Ovary (tissue), 9 donors: ENCODE data around the gene FTL. TPM values are rescaled to one million over a fixed set of nuclear protein-coding genes. Genes with fewer than 3 reads are reported as not detected.

Experiments used
- DNase-seq, 5 donors: peaks; one replicate each; pipeline ENCODE4 v3.0.0-alpha.2; 2019 to 2020
- H3K27ac ChIP-seq, 2 donors: fragments of 200-600 bp; one replicate each; pipeline versions ENCODE4 v1.5.1 to v1.8.0; 2019 to 2022
- H3K27me3 ChIP-seq: fragments of 200-600 bp; one replicate; pipeline ENCODE4 v1.8.0; 2022
- H3K36me3 ChIP-seq: fragments of 200-600 bp; sonication (generic); one replicate; pipeline ENCODE4 v1.5.1; 2019
- H3K4me1 ChIP-seq: one replicate; pipeline ENCODE4 v1.8.1; 2013; ENCODE audit warnings: mild to moderate bottlenecking, moderate library complexity; ENCODE audit not compliant: insufficient read depth
- H3K4me3 ChIP-seq: fragments of 200-600 bp; sonication (generic); one replicate; pipeline ENCODE4 v1.5.1; 2017
- H3K9me3 ChIP-seq, 2 donors: fragments of 200-600 bp in 1 of 2; sonication (generic) in 1 of 2; one replicate each; pipeline versions ENCODE4 v1.5.1 to v1.8.1; 2013 to 2019; ENCODE audit warnings: mild to moderate bottlenecking in 1 of 2, moderate library complexity in 1 of 2
- EP300 ChIP-seq: sonication (generic); formaldehyde crosslinking; IDR thresholded peaks from one replicate; pipeline ENCODE4 v1.6.1; 2017; ENCODE audit warnings: antibody characterized with exemption
- POLR2A ChIP-seq: fragments of 450-650 bp; IDR thresholded peaks from one replicate; pipeline ENCODE4 v1.6.1; 2017; ENCODE audit warnings: antibody characterized with exemption, mild to moderate bottlenecking, moderate library complexity
- WGBS, 3 donors: extraction: QIAGEN DNeasy Blood & Tissue Kit in 1 of 3; methylation state at CpG; one replicate each; pipeline versions ENCODE4 v1.1.5 to v1.1.7; 2013 to 2017; 5-methylcytosine and 5-hydroxymethylcytosine counted together
- intact Hi-C, 4 donors: fragments of 100-400 bp; cut with DNase I; formaldehyde crosslinking; loops; one replicate each; pipeline versions ENCODE4 v1.11.0 to v1.15.1; 2022 to 2023
- polyA plus RNA-seq, 2 donors: library from polyadenylated mRNA; stranded (reverse); fragments of 200-250 nt in 1 of 2; fragments of 350-450 nt in 1 of 2; fragmentation: Illumina TruSeq in 1 of 2; extraction: RNeasy Lipid Tissue Mini Kit (QIAGEN cat#74804) in 1 of 2; gene quantifications; one replicate each; pipeline ENCODE4 v1.2.3, GENCODE V29; 2013 to 2014
- total RNA-seq, 7 donors: library from RNA; depleted of rRNA in 2 of 7; stranded (reverse); fragments of >200 nt in 2 of 7; fragmentation: NEBNext Ultra II Directional in 3 of 7; extraction: Animal tissue kit (Norgen Biotek cat#: 25700) in 3 of 7; gene quantifications; one replicate each; pipeline versions ENCODE4 v1.1.0 to v1.2.4, GENCODE V29; 2016 to 2023
- TF ChIP-seq, protein P1 (sequence below), 3 donors: fragments of 450-650 bp in 2 of 3; fragments of 200-600 bp in 1 of 3; IDR thresholded peaks; one replicate each; pipeline versions ENCODE4 v1.5.1 to v1.8.0; 2016 to 2022; ENCODE audit warnings: antibody characterized with exemption in 3 of 3, mild to moderate bottlenecking in 1 of 3
- donor health status: DM: no; HTN: no; CAD: no; lungs with moderate emphysema.
- donor health status: DM: no; HTN: no; CAD: no.
- donor health status: Bipolar disorder and iron deficiency.
- donor health status: DM: yes; HTN: yes; CAD: no.
- donor health status: DM: no; HTN: no; CAD: no.
- donor health status: DM: yes; HTN: yes; CAD: no.

Gene FTL
- total and polyA plus RNA-seq, 9 donors: 1,608 to 3,617 (median 2,643) TPM

DNA sequence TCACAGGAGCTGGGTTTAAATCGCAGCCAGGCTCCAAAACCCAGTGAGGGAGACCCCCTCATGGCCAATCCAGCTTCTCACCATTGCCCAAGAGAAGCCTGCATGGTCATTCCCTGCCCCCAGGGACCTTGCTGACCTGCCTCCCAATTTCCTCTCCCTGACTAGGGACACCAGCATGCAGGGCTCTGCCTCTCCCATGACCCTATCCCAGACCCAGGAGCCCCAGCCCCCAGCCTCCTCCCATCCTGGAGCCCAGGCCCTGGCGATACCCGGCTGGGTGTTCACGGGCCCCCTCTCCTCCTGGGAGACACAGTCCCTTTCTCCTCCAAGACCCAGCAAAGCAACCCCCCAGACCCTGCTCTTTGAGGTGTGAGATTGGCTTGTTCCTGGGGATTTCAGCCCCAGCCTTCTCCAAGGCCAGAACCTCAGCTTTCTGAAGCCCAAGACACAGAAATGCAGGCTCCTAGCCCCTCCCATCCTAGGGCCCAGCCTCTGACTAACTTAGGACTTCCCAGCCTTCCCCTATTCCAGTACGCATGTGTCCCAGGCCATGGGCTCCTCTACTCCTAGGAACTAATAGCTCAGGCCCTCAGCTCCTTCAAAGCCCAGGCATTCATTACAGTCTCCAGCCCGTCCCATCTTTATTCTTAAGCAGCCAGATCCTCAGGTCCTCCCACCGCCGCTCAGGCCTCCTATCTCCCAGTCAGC, 26.9 kb downstream of the FTL start:
- TF ChIP-seq, protein P1, sequence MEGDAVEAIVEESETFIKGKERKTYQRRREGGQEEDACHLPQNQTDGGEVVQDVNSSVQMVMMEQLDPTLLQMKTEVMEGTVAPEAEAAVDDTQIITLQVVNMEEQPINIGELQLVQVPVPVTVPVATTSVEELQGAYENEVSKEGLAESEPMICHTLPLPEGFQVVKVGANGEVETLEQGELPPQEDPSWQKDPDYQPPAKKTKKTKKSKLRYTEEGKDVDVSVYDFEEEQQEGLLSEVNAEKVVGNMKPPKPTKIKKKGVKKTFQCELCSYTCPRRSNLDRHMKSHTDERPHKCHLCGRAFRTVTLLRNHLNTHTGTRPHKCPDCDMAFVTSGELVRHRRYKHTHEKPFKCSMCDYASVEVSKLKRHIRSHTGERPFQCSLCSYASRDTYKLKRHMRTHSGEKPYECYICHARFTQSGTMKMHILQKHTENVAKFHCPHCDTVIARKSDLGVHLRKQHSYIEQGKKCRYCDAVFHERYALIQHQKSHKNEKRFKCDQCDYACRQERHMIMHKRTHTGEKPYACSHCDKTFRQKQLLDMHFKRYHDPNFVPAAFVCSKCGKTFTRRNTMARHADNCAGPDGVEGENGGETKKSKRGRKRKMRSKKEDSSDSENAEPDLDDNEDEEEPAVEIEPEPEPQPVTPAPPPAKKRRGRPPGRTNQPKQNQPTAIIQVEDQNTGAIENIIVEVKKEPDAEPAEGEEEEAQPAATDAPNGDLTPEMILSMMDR (IDR thresholded peaks at IDR 0.05): no peak
- peak; percentile 40 for TF ChIP-seq POLR2A
- Histone ChIP-seq H3K27me3 (no peaks in the 10 kb centered on the region), H3K9me3 (no peaks in the 10 kb centered on the region), H3K27ac (peak overlapping the region; percentile 83 to 86), H3K36me3 (no peaks in the 10 kb centered on the region), H3K4me3 (peak overlapping the region; percentile 78), H3K4me1 (peaks cover 16% of the 10 kb centered on the region)
- peak; percentile 49 to 71 (median 55) for DNase-seq
- 5 to 9% (median 9%) methylated on average over 8 of the region's 8 CpGs for WGBS, 3 donors
- intact Hi-C loops: no loop called here

DNA sequence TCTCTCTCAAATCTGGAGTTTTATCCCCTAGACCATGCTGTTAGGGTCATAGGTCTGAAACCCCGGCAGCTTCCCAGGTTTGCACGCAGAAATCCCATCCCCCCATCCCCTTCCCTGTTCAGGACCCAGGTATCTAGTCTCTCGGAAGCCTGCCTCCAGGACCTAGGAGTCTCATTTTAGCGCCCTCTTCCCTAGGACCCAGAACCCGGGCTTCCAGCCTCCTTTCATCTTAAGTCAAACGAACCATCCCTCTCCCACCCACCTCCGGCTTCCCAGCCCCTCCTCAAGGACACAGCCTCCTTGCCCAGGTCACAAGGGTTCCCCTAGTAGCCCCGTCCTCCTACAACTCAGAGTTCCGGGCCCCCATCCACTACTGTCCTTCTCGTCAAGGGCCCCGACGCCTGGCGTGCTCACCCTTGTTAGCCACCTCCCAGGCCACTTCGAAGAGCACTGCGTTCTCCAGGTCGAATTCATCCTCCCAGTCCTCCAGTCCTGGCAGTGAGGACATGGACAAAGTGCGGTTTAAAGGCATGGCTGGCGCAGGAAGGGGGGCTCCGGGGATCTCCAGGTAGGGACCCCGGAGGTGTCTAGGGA, 27.6 kb downstream of the FTL start:
- H3K27me3 ChIP-seq: no peaks in the 10 kb centered on the region
- peaks cover 16% of the 10 kb centered on the region for H3K4me1 ChIP-seq
- H3K4me3 ChIP-seq: peak overlapping the region; percentile 78
- no peaks in the 10 kb centered on the region for H3K36me3 ChIP-seq
- 0 to 1% (median 1%) methylated on average over 18 to 20 of the region's 20 CpGs for WGBS, 3 donors
- DNase-seq: peak in 2 of 5 donors; percentile 39 to 54
- intact Hi-C loops: no loop called here
- TF ChIP-seq EP300 (no peak), POLR2A (no peak)
- TF ChIP-seq, protein P1 (IDR thresholded peaks at IDR 0.05): no peak
- peak overlapping the region; percentile 83 to 86 for H3K27ac ChIP-seq
- H3K9me3 ChIP-seq: no peaks in the 10 kb centered on the region

DNA sequence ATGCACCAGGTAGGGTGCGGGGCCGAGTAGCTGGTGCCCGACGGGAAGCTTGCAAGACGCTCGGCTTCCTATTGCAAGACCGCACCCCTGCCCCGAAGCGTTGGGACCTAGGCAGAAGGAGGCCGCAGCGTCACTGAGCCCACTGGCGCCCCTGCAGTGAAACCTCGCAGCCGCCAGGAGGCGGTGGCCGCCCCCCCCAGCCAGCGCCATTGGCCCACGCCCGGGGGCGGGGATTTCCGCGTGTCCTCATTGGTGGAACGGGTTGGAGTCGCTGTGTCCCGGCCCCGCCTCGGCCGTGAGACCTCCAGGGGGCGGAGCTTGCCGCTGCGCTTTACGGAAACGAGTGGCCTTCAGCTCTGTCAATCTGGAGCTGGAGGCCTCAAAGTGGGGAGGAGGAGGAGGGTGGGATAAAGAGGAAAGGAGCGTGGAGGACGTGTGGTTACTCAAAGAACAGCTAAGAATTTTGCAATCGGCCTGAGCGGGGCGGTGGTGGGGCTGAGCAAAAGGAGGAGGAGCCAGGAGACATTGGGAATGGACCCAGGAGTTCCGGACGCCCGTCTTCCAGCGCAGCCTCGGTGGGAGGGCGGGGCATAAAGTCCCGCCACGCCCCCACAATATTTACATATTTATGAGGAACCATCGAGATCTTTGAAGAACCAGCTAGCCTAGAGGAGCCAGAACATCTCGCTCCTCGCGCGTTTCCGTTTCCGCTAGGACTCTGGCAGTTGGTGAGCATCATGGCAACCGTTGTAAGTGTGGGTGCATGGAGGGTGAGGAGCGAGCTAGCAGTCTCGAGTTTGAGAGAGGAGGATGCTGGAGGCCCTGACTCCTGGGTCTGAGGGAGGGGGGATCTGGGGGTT, 28.3 kb downstream of the FTL start, which contains the start of the genes GYS1 and RUVBL2:
Gene GYS1, minus strand, starts transcription at position 135 of the 860 bp plus-strand sequence. CDS start 197 bp downstream, outside the sequence.
Gene RUVBL2, plus strand, starts transcription at position 713 of the 860 bp plus-strand sequence. Its CDS starts 25 bp downstream, at position 738.
- no peaks in the 10 kb centered on the region for H3K9me3 ChIP-seq
- DNase-seq: peak; percentile 99 to 100 (median 99)
- TF ChIP-seq POLR2A: peak; percentile 90
- peak; percentile 62 for TF ChIP-seq EP300
- TF ChIP-seq, protein P1 (IDR thresholded peaks at IDR 0.05): peak; percentile 95 to 100 (median 100)
- intact Hi-C loops: no loop called here
- H3K4me1 ChIP-seq: peaks cover 16% of the 10 kb centered on the region
- peak within 1 kb of the TSS; percentile 78 for H3K4me3 ChIP-seq
- peak within 1 kb of the TSS; percentile 83 to 86 for H3K27ac ChIP-seq
- 0 to 1% (median 0%) methylated on average over 40 to 56 of the region's 56 CpGs for WGBS, 3 donors
- no peaks in the 10 kb centered on the region for H3K27me3 ChIP-seq
- no peaks in the 10 kb centered on the region for H3K36me3 ChIP-seq

DNA sequence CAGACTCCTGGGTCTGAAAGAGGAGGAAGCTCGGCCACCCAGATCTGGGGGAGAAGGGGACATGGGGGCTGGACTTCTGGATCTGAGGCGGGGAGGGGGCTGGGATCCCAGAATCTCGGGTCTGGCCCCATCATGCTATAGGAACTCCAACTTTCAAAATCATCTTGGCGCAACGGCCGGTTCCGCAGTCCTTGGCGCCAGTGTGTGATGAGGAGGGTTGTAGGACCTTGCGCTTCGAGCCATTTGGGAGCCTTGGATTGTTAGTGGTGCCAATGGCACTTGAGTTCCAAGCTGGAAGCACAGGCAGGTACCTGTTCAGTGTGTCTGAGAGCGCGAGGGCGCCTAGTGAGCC, 28.9 kb downstream of the FTL start:
- peak overlapping the region; percentile 78 for H3K4me3 ChIP-seq
- peak overlapping the region; percentile 83 to 86 for H3K27ac ChIP-seq
- no peaks in the 10 kb centered on the region for H3K36me3 ChIP-seq
- intact Hi-C loops: no loop called here
- TF ChIP-seq, protein P1 (IDR thresholded peaks at IDR 0.05): no peak
- TF ChIP-seq EP300: no peak
- no peak for TF ChIP-seq POLR2A
- no peaks in the 10 kb centered on the region for H3K9me3 ChIP-seq
- peaks cover 16% of the 10 kb centered on the region for H3K4me1 ChIP-seq
- DNase-seq: no peak
- no peaks in the 10 kb centered on the region for H3K27me3 ChIP-seq
- WGBS, 3 donors: 0 to 2% (median 1%) methylated on average over 12 to 13 of the region's 13 CpGs
